MCF 10A (cell line): ENCODE results near the gene RBM46. TPM values are rescaled to one million over a fixed set of nuclear protein-coding genes. Genes with fewer than 3 reads are reported as not detected.

Experiments used
- BruUV-seq: library from RNA; stranded (reverse); fragments of 400-500 nt; replicated peaks from 2 replicates; lab custom pipeline; 2021; lab: Mats Ljungman, UMichigan
- CTCF ChIA-PET: fragments of 300-600 bp; sonication (Branson Sonifier 250); formaldehyde crosslinking; extraction: SDS; loops from one replicate; lab custom pipeline; 2021; ENCODE audit warnings: antibody characterized with exemption, inconsistent platforms; lab: Yijun Ruan, JAX
- POLR2A ChIA-PET: fragments of 300-600, 350-650 bp; sonication (Branson Sonifier 250); formaldehyde crosslinking; extraction: SDS; loops from one replicate; lab custom pipeline; 2020; ENCODE audit warnings: antibody characterized with exemption, inconsistent platforms; lab: Yijun Ruan, JAX
- DNase-seq: peaks from one replicate; pipeline ENCODE4 v3.0.0-alpha.2; 2018; ENCODE audit not compliant: unreplicated experiment
- H3K27ac Mint-ChIP-seq: one replicate; pipeline ENCODE4 v1.8.0; 2022; ENCODE audit warnings: mild to moderate bottlenecking, low read depth, mixed read lengths; ENCODE audit not compliant: unreplicated experiment
- H3K27me3 Mint-ChIP-seq: one replicate; pipeline ENCODE4 v1.8.0; 2022; ENCODE audit warnings: mixed read lengths; ENCODE audit not compliant: insufficient read depth, unreplicated experiment
- H3K36me3 Mint-ChIP-seq: one replicate; pipeline ENCODE4 v1.8.0; 2022; ENCODE audit warnings: mild to moderate bottlenecking, moderate library complexity, mixed read lengths; ENCODE audit not compliant: insufficient read depth, unreplicated experiment
- H3K4me1 Mint-ChIP-seq: one replicate; pipeline ENCODE4 v1.8.0; 2022; ENCODE audit warnings: mixed read lengths; ENCODE audit not compliant: insufficient read depth, unreplicated experiment
- H3K4me3 Mint-ChIP-seq: one replicate; pipeline ENCODE4 v1.8.0; 2022; ENCODE audit warnings: mild to moderate bottlenecking, moderate library complexity, mixed read lengths; ENCODE audit not compliant: unreplicated experiment
- H3K9me3 Mint-ChIP-seq: one replicate; pipeline ENCODE4 v1.8.0; 2022; ENCODE audit warnings: mixed read lengths; ENCODE audit not compliant: unreplicated experiment
- CTCF ChIP-seq: fragments of 200-600 bp; IDR thresholded peaks from one replicate; pipeline ENCODE4 v1.8.0; 2022; ENCODE audit warnings: antibody characterized with exemption, mild to moderate bottlenecking; ENCODE audit not compliant: unreplicated experiment
- intact Hi-C: fragments of 100-400 bp; cut with micrococcal nuclease; formaldehyde crosslinking; loops from 2 replicates; pipeline ENCODE4 v1.14.1; 2022
- total RNA-seq: library from RNA; stranded (reverse); gene quantifications from 2 replicates; pipeline ENCODE4 v1.2.3, GENCODE V29; 2022

Gene RBM46
- total RNA-seq, 1 experiment from 2014 or later, result 0.21 TPM

- ChIA-PET CTCF (interaction anchor here (0.7 to 2.0 kb wide), 5 partner anchors 13 to 182 kb away, joined by 3 to 11 read pairs (median 6); no protein-coding TSS in a partner anchor), POLR2A (no interaction called here)
- no peaks in the 10 kb centered on the region for H3K9me3 Mint-ChIP-seq
- no TSS peak for BruUV-seq
- H3K27ac Mint-ChIP-seq, result no peak overlapping the region
- H3K4me3 Mint-ChIP-seq, result no peak overlapping the region
- no peak for DNase-seq
- H3K4me1 Mint-ChIP-seq, result peaks cover 24% of the 10 kb centered on the region
- intact Hi-C loops, result no loop called here
- no peaks in the 10 kb centered on the region for H3K36me3 Mint-ChIP-seq
- TF ChIP-seq CTCF, result no peak
- no peaks in the 10 kb centered on the region for H3K27me3 Mint-ChIP-seq
Measured at GRCh38 chr4:154741131-154741665, 39.9 kb upstream of the RBM46 start.

GRCh38 chr4:154741922-154742850 is 38.9 kb upstream of the RBM46 start:
- Mint-ChIP-seq H3K36me3 (no peaks in the 10 kb centered on the region), H3K9me3 (no peaks in the 10 kb centered on the region), H3K4me3 (no peak overlapping the region), H3K27ac (no peak overlapping the region), H3K27me3 (no peaks in the 10 kb centered on the region), H3K4me1 (peaks cover 34% of the 10 kb centered on the region)
- POLR2A ChIA-PET, result interaction anchor here (2.8 to 3.8 kb wide), 2 partner anchors 11 to 55 kb away, joined by 13 to 17 read pairs; no protein-coding TSS in a partner anchor
- no peak for DNase-seq
- TF ChIP-seq CTCF, result no peak
- CTCF ChIA-PET, result interaction anchor here (0.8 to 4.0 kb wide), 3 partner anchors 14 to 55 kb away, joined by 3 to 40 read pairs (median 6); no protein-coding TSS in a partner anchor
- BruUV-seq, result no TSS peak
- intact Hi-C loops, result no loop called here

GRCh38 chr4:154743683-154744340 is 37.3 kb upstream of the RBM46 start, which contains the start of gene LRAT:
Gene LRAT, plus strand, starts transcription at chr4:154744000. Its CDS starts 327 bp downstream, at chr4:154744327.
- CTCF ChIA-PET, result interaction anchor here (0.6 to 4.0 kb wide), 17 partner anchors 10 to 617 kb away, joined by 3 to 40 read pairs (median 4); no protein-coding TSS in a partner anchor
- BruUV-seq, result no TSS peak
- TF ChIP-seq CTCF, result peak; percentile 19
- peak; percentile 77 for DNase-seq
- Mint-ChIP-seq H3K27ac (peak within 1 kb of the TSS; percentile 88), H3K4me1 (peaks cover 36% of the 10 kb centered on the region), H3K27me3 (no peaks in the 10 kb centered on the region), H3K4me3 (peak within 1 kb of the TSS; percentile 98), H3K36me3 (no peaks in the 10 kb centered on the region), H3K9me3 (no peaks in the 10 kb centered on the region)
- intact Hi-C loops, result no loop called here
- POLR2A ChIA-PET, result interaction anchor here (0.7 to 3.8 kb wide), 19 partner anchors 9 to 194 kb away, joined by 3 to 43 read pairs (median 5); partner anchors contain the start of gene PLRG1
